ENCODE data around the gene PGC.
A peak's percentile ranks its signal among the peaks of the same experiment; 100 is the strongest.

The PGC gene

DNA sequence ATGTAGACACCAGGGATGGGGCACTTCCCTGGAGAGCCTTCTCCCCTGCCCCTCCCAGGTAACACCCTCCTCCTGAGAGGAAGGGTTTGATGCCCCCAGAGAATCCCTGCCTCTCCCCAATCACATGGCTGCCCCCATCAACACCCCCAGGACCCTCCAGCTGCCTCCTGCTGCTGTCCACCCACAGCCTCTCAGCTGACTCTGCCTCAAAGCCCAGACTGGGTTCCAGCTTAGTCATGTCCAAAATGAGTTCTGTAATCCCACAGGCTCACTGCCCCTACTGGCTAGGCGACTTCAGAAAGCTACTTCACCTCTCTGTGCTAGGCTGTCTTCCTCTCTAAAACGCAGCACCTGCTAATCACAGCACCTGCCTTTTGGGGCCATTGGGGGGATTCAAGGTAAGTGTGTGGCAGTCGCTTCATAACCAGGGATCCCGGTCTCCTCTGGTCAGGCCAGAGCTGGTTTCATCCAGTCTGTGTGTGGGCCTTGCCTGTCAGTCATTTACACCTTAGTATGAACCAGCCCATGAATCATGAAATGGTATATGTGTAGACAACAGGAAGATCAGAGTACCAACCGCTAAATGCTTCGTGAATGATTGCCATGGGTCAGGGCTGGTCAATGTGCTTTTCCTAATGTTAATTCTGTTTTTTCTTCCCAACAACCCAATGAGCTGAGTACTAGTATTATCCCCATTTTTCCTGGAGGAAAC lies 52.2 kb downstream of the PGC start:
- peak; percentile 31 to 79 for DNase-seq

DNA sequence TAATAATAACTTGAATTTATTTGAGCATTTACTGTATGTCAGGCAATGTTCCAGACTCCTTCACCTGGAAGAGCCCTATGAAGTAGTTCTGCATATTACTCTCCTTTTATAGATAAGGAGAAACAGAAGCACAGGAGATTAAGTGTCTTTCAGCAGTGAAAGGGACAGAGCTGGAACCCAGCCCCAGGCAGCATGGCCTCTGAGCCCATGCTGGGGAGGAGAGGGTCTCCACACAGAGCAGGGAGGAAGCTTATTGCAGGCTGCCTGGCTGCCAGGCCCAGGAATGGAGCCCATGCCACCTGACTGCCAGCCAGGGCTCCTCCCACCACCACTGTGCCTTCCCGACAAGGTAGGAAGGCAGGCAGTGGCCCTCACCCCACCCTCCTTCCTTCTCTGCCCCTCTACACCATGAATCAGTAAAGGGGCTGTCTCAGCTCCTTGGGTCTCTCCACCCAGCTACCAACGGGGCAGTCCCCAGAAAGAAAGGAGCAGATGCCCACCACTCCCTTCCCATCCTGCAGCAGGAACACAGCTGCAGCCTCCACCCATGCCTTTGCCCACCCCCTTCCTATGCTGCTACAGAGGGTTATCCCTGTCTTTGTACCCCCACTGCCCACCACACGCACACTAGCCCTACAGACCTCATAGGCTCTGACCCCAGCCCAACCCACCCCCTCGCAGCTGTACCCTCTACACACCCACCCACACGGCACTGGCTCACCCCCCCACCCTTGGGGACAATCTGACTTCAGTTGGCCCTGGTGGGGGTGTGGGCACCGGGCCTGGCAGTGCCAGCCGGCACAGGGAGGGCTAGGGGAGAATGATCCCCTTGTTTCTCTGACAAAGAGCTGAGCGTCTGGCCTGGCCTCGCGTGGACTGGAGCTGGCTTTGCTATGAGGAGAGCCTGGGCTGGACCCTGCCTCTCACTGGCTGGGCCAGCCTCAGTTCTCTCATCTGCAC lies 53.6 kb downstream of the PGC start:
- DNase-seq: no peak

DNA sequence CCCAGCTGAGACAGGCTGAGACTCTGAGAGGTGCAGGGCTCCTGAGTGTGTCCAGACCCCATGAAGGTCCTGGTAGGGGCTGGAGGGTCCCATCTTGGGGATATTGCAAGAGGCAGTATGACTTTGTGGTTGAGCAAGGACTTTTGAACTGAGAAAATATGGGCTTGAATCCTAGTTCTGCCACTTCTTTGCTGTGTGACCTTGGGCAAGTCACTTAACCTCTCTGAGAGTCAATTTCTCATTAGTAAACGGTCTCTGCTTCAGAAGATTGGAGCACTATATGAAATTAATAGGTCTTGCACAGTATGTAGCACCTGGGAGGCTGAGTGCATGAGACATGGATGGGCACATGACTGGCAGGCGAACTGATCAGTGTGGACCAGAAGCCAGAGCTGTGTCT lies 54.5 kb downstream of the PGC start:
- DNase-seq: no peak

DNA sequence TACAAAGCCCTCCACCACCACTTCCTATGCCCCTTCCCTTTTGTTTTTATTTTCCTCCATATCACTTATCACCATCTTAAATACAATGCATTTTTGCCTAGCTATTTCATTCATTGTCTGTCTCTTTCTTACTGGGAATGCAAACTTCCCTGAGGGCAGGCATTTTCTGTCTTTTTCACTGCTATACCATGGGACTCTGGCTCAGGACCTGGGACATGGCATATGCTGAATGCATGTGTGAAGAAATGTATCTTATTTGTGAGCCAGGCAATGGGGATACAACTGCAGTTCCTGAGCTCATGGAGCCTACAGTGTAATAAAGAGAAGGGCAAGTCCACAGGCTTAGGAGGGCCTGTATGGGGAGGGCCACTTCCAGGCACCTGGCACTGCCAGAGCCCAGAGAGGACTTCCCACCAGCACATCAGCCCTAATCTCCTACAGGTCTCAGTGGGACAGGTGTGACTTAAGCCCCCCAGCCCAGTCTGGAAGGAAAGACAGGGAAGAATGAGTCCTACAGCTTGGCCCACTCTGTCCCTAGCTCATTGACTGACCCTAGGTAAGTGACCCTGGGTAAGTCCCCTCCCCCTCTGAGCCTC lies 55.0 kb downstream of the PGC start:
- DNase-seq: no peak

DNA sequence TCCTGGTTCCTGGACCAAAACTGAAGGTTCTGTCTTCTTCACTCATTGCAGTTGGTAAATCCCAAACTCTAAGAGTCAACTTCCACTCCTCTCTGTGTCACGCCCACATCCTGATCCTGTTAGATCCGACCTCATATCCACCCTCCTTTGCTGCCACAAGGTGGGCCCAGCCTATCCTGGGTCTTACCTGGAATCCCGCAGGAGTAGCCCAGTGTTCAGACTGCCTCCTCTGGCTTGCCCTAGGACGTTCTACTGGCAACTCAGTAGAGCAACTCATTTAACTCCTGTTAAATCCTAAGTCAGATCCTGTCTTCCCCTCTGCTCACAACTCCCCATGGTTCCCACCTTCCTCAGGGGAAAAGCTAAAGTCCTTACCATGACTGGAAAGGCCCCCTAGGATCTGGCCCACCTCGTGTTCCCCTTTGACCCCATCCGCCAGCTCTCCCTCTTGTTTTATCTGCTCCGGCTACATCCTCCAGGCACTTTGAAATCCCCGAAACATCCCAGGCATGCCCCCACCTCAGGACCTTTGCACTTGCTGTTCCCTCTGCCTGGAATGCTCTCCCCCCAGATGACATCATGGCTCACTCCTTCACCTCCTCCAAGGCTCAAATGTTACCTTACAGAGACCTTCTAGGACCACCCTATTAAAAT lies 55.6 kb downstream of the PGC start:
- DNase-seq: no peak

DNA sequence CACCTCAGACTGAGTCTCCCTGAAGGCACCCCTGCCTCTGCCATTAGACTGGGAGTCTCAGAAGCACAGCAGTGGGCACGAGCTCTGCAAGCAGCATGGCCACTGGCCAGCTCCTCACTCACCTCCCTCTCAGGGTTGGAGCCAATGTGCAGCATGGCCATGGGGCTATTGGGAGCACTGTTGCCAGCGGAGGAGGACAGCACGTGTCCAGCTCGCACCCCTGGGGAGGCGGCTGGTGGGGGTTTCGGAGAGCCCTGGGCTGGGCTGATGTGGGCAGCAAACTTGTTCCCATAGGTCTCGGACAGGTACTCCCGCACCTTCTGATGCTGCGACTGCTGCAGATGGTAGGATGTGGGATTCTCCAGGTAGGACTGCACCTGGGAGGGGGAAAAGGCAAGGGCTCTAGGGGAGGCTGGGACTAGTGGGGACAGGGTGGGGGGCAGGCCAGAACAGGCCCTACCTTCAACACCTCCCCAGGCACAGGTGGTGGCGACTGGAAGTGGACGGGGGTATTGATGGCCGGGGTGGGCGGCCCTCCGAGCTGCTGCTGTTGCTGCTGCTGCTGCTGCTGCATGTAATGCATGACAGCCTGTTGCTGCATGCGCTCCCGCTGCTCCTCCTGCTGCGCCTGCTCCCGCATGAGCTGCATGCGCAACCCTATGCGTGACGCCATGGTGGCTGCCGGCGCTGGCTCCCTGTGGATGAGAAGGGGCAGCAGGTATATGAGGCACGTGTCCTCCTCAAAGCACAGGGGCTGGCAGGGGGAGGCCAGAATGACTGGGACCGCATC lies 56.5 kb downstream of the PGC start:
- DNase-seq: no peak

DNA sequence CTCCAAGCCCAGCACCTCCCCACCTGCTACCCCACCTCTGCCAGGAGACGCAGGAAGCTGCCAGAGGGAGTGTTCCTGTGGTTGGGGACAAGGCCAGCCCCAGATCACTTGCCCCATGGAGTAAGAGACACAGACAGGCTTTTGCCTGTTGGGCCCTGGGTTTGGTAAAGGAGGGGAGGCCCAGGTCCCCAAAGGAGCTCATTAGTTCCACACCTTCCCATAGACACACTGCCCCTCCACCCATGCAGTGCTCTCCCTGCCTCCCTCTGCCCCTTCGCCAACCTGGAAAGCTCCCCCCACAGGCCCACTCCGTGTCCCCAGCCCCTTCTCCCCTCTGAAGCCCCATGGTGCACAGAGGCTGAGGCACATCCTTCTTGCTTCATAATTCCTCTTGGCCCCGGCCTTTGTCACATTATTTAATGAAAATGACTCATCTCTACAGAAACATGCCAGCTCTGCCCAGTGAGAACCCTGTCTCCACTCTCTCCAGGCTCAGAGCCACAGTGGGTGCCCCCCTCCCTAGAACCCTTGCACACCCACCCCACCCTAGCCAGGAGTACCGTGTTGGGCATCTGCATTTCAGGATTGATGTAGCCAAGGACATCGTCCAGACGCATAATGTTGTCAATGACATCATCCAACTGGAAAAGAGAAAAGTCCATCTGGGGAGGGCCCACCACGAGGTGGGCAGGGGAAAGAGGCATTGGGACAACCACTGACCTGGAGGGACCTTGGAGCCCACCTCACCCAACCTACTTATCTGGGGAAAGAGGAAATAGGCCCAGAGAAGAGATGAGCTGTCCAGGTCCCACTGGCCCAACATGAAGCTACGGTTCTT lies 57.8 kb downstream of the PGC start:
- no peak for DNase-seq

DNA sequence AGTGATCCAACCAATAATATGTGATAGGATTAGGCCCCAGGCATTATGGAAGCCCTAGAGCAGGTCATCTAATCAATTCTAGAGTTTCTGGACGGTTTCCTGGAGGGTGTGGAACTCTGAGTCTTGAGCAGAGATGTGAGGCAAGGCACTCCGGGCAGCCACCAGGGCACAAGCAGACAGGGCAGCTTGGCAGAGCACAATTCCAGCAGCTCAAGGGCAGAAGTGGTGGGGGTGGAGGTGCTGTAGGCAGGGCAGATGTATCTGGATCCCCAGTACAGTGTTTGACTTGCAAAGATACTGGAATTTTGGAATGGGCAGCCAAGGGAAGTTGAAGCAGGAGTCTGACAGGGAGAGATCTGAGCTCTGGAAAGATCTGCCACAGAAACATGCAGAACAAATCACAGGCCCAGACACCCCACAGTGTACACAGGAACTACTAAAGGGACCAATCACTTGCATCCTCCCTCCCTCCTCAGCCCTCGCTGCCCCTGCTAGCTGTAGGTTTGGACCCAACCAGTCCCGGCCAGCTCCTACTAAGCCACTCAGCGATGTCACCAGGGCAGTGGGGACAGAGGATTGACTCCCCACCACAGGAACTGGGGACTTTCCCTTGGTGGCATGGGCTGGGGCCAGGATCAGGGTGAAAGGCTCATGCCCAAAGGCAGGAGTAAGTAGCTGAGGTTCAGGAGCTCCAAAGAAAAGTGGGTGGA lies 58.8 kb downstream of the PGC start:
- no peak for DNase-seq

DNA sequence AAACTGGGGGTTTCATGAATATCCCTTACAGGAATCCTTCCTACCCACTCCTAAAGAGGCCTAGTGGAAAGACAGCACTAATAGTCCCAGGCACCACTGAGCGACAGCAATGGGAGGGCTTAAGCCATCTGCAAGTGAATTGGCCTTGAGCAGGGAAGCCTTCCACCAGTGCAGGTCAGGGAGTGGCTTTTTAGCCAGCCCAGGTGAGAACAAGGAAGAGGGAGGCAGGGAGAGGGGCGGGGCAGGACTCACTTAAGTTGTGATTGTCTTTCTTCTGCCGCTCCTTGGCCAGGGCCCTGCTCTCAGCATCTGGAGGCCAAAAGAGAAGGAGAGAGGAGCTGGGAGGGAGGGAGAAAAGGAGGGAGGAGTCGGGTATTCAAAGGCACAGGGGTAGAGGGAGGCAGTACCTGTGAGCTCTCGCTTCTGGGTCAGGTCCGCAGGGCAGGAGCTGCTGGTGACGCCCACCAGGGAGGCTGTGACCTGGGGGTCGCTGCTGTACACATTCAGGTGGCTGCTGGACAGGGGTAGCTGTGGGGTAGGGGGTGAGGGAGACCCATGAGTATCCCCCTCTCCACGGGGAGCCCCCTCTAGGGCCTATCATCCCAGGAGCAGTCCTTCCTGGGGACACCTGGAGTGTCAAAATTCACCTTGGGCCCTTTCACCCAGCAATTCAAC lies 59.6 kb downstream of the PGC start:
- no peak for DNase-seq

All from inflammatory macrophage (primary cell).